Osteoblast (primary cell): Measurements from ENCODE around the gene NAV3. TPM values are rescaled to one million over a fixed set of nuclear protein-coding genes. Genes with fewer than 3 reads are reported as not detected.

ENCODE experiments used
- DNase-seq: peaks from one replicate; pipeline ENCODE4 v3.0.0; 2011; ENCODE audit warnings: low spot score, mixed read lengths; ENCODE audit not compliant: insufficient read length; ENCODE audit errors: missing footprints
- H2AFZ ChIP-seq: 2 replicates; pipeline ENCODE4 v1.6.0; 2011; ENCODE audit warnings: mild to moderate bottlenecking, low read length
- H3K27ac ChIP-seq: 2 replicates; pipeline ENCODE4 v1.5.1; 2011; ENCODE audit warnings: mild to moderate bottlenecking, low read depth, low read length, moderate library complexity
- H3K27me3 ChIP-seq: 2 replicates; pipeline ENCODE4 v1.6.0; 2012; ENCODE audit warnings: mild to moderate bottlenecking, control low read depth, inconsistent platforms, low read length, moderate library complexity; ENCODE audit not compliant: insufficient read depth
- H3K36me3 ChIP-seq: 2 replicates; pipeline ENCODE4 v1.5.1; 2011; ENCODE audit warnings: mild to moderate bottlenecking, low read length, control low read depth, moderate library complexity; ENCODE audit not compliant: insufficient read depth
- H3K4me1 ChIP-seq: 2 replicates; pipeline ENCODE4 v1.5.1; 2011; ENCODE audit warnings: mild to moderate bottlenecking, low read length, control low read depth, moderate library complexity; ENCODE audit not compliant: insufficient read depth
- H3K4me2 ChIP-seq: 2 replicates; pipeline ENCODE4 v1.6.0; 2011; ENCODE audit warnings: mild to moderate bottlenecking, low read length; ENCODE audit not compliant: insufficient read depth
- H3K4me3 ChIP-seq: fragments of 200-600 bp; sonication (generic); 3 replicates; pipeline ENCODE4 v1.5.1; 2012; ENCODE audit warnings: mild to moderate bottlenecking, low read length, inconsistent platforms; ENCODE audit not compliant: insufficient read depth
- H3K79me2 ChIP-seq: 2 replicates; pipeline ENCODE4 v1.6.0; 2012; ENCODE audit warnings: mild to moderate bottlenecking, low read length, control low read depth, inconsistent platforms; ENCODE audit not compliant: insufficient read depth
- H3K9me3 ChIP-seq: 2 replicates; pipeline ENCODE4 v1.5.1; 2011; ENCODE audit warnings: low read depth, low read length, control low read depth
- H4K20me1 ChIP-seq: 2 replicates; pipeline ENCODE4 v1.6.0; 2012; ENCODE audit warnings: mild to moderate bottlenecking, low read length, control low read depth; ENCODE audit not compliant: insufficient read depth
- total RNA-seq: library from RNA; depleted of rRNA; stranded (reverse); fragments of >200 nt; gene quantifications from 2 replicates; pipeline ENCODE4 v1.2.3, GENCODE V29; 2012
- TF ChIP-seq, protein P1 (sequence below): IDR thresholded peaks from 2 replicates; pipeline ENCODE4 v1.5.1; 2011; ENCODE audit warnings: mild to moderate bottlenecking, low read depth, low read length, moderate library complexity; ENCODE audit errors: extremely low read depth

NAV3 gene
- total RNA-seq, 1 donor: 84.7 TPM

- Histone ChIP-seq H3K4me1 (no peaks in the 10 kb centered on the region), H3K9me3 (no peaks in the 10 kb centered on the region), H2AFZ (no peak overlapping the region), H4K20me1 (no peaks in the 10 kb centered on the region), H3K27me3 (peaks cover 2% of the 10 kb centered on the region), H3K27ac (no peak overlapping the region), H3K79me2 (no peaks in the 10 kb centered on the region), H3K4me3 (no peak overlapping the region), H3K36me3 (no peaks in the 10 kb centered on the region), H3K4me2 (no peak overlapping the region)
- DNase-seq: no peak
- TF ChIP-seq, protein P1, sequence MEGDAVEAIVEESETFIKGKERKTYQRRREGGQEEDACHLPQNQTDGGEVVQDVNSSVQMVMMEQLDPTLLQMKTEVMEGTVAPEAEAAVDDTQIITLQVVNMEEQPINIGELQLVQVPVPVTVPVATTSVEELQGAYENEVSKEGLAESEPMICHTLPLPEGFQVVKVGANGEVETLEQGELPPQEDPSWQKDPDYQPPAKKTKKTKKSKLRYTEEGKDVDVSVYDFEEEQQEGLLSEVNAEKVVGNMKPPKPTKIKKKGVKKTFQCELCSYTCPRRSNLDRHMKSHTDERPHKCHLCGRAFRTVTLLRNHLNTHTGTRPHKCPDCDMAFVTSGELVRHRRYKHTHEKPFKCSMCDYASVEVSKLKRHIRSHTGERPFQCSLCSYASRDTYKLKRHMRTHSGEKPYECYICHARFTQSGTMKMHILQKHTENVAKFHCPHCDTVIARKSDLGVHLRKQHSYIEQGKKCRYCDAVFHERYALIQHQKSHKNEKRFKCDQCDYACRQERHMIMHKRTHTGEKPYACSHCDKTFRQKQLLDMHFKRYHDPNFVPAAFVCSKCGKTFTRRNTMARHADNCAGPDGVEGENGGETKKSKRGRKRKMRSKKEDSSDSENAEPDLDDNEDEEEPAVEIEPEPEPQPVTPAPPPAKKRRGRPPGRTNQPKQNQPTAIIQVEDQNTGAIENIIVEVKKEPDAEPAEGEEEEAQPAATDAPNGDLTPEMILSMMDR: no peak
These were observed 44.0 kb upstream of the NAV3 start for GRCh38 chr12:77786675-77787074.

DNA sequence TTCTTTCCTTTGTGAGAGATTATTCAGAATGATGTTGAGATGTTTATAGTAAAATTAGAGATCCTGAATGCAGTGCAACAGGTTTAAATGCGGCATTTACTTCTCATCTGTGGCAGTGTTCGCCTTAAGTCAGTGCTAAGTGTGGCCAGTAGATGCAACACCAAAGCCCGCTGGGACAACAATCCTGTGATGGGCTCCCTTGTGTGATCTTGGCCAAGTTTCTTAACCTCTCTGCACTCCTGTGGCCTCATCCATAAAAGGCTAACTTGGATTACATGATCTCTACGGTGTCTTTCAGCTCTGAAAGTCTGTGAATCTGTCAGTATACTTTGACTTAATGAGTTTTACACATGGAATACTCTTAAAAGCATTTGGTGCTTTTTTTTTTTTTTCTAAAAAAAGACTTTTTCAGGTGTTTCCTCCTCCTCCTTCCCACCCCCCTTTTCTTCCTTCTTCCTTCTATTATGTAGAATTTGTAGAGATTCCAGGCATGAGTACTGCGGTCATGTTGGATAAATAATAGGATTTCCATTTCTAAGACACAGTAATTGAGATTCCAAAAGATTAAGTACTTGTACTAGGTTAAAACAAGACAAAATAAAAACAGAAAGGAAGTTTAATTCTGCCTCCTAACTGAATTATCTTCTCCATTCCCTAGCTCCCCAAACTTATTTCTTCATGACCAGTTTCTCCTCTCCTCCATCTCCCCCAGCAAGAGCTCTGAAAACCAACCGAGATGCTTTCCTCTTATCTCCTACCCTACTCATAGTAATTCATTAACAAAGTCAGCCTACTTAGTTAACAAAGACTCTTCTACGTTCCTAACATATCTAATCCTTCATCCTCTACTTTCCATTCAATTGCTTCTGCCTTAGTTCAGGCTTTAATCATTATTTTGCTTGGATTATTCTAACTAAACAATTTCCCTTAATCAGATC, 42.2 kb upstream of the NAV3 start:
- TF ChIP-seq, protein P1: no peak

DNA sequence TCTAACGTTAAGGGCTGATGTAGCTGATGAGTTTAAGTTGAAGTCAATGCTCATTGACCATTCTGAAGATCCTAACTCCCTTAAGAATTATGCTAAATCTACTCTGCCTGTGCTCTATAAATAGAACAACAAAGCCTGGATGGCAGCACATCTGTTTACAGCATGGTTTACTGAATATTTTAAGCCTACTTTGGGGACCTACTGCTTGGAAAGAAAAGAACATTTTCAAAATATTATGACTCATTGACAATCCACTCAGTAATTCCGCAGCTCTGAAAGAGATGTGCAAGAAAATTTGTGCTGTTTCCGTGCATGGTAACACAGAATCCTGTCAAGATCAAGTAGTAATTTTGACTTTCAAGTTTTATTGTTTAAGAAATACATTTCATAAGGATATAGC, 35.0 kb upstream of the NAV3 start:
- no peak overlapping the region for H2AFZ ChIP-seq
- TF ChIP-seq, protein P1: no peak
- no peaks in the 10 kb centered on the region for H3K79me2 ChIP-seq
- no peak overlapping the region for H3K27ac ChIP-seq
- H3K9me3 ChIP-seq: no peaks in the 10 kb centered on the region
- H3K36me3 ChIP-seq: no peaks in the 10 kb centered on the region
- DNase-seq: no peak
- no peaks in the 10 kb centered on the region for H3K27me3 ChIP-seq
- no peak overlapping the region for H3K4me2 ChIP-seq
- H3K4me3 ChIP-seq: no peak overlapping the region
- peaks cover 9% of the 10 kb centered on the region for H3K4me1 ChIP-seq
- no peaks in the 10 kb centered on the region for H4K20me1 ChIP-seq

More for the DNA sequence above, 42.2 kb upstream of the NAV3 start:
- Histone ChIP-seq H3K9me3 (no peaks in the 10 kb centered on the region), H4K20me1 (no peaks in the 10 kb centered on the region), H3K4me1 (no peaks in the 10 kb centered on the region), H2AFZ (no peak overlapping the region), H3K27me3 (peaks cover 2% of the 10 kb centered on the region), H3K36me3 (no peaks in the 10 kb centered on the region), H3K4me3 (no peak overlapping the region), H3K27ac (no peak overlapping the region), H3K4me2 (no peak overlapping the region), H3K79me2 (no peaks in the 10 kb centered on the region)
- no peak for DNase-seq

GRCh38 chr12:77796775-77797174, 33.9 kb upstream of the NAV3 start:
- Histone ChIP-seq H3K27me3 (no peaks in the 10 kb centered on the region), H3K27ac (no peak overlapping the region), H3K36me3 (no peaks in the 10 kb centered on the region), H3K9me3 (no peaks in the 10 kb centered on the region), H3K4me1 (peaks cover 9% of the 10 kb centered on the region), H3K4me2 (no peak overlapping the region), H3K79me2 (no peaks in the 10 kb centered on the region), H3K4me3 (no peak overlapping the region), H2AFZ (no peak overlapping the region), H4K20me1 (no peaks in the 10 kb centered on the region)
- no peak for DNase-seq
- TF ChIP-seq, protein P1: no peak
